Activated CD8-positive, alpha-beta T cell treated with anti-CD3 and anti-CD28 coated beads, Interleukin-2, amount 10 ng/mL, durations not matched to agents 7 days and 5 days (primary cell): ENCODE results near the gene MUS81. TPM values are rescaled to one million over a fixed set of nuclear protein-coding genes. Genes with fewer than 3 reads are reported as not detected.
A peak's percentile ranks its signal among the peaks of the same experiment; 100 is the strongest.

Experiments
- ATAC-seq: fragments of 150-1000 bp; cut with Tn5 transposase; one replicate; pipeline ENCODE4 v1.10.0; 2021; ENCODE audit warnings: moderate library complexity
- CTCF ChIA-PET: fragments of 350-600 bp; sonication (Branson Sonifier 250); formaldehyde crosslinking; loops from one replicate; lab custom pipeline; 2021; ENCODE audit warnings: antibody characterized with exemption; lab: Charles Lee
- POLR2A ChIA-PET: fragments of 350-600 bp; sonication (Branson Sonifier 250); formaldehyde crosslinking; loops from one replicate; lab custom pipeline; 2021; ENCODE audit warnings: antibody characterized with exemption; lab: Charles Lee
- DNase-seq: peaks from one replicate; pipeline ENCODE4 v3.0.0-alpha.2; 2020
- H3K27ac Mint-ChIP-seq: one replicate; pipeline ENCODE4 v1.8.0; 2021; ENCODE audit warnings: mild to moderate bottlenecking, mixed read lengths
- H3K27me3 Mint-ChIP-seq: one replicate; pipeline ENCODE4 v1.8.0; 2021; ENCODE audit warnings: low read depth, mixed read lengths
- H3K36me3 Mint-ChIP-seq: one replicate; pipeline ENCODE4 v1.8.0; 2021; ENCODE audit warnings: low read depth, mixed read lengths
- H3K4me1 Mint-ChIP-seq: one replicate; pipeline ENCODE4 v1.8.0; 2021; ENCODE audit warnings: low read depth, mixed read lengths
- H3K4me3 Mint-ChIP-seq: one replicate; pipeline ENCODE4 v1.8.0; 2021; ENCODE audit warnings: mild to moderate bottlenecking, mixed read lengths
- H3K9me3 Mint-ChIP-seq: one replicate; pipeline ENCODE4 v1.8.0; 2022; ENCODE audit warnings: mixed read lengths; ENCODE audit not compliant: insufficient read depth
- total RNA-seq, 2 experiments: library from RNA; stranded (reverse); gene quantifications; one replicate each; pipeline ENCODE4 v1.2.3, GENCODE V29; 2021

MUS81 gene
- total RNA-seq, 2 experiments from 2014 or later, result 106 to 111 TPM

DNA sequence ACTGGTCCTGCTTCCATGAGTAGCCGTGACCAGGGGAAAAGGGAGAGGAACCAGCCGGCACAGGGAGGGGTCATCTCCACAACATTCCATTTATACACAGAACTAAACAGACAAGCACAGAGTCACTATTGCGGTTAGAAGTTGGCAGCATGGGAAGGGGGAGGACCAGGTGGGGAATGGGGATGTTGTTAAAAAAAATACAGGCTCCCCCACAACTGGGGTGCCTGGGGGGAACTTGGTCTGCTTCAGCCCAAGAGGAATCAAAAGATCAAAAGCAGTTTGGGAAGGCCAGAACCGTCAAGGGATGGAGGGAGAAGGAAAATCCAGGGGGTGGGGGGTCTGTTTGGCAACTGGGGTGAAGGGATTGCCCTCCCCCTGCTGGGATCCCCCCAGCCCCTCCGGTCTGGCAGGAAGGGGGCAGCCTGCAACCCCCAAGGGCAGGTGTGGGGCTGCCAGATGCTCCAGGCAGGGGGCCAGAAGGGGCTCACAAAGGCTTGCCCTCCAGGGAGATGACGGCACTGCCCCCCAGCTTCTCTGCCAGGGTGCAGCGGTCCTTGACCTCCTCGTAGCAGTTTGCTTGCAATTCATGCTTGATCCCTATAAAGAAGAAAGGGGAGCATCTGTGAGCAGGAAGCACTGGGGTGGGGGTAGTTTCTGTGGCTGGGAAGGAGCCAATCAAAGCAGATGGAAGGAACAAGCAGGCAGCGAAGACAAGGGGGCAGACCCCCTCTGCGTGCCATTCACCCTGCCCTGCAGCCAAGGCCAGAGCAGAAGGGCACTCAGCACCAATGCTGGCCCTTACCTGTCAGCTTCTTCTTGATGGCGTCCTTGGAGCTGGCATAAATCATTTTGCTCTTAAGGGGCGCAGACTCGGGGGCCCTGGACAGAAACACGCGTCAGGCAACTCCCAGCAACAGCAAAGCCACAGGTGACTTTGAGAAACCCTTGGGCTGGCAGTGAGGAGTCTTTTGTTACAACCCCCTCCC lies 5.1 kb upstream of the MUS81 start:
- peaks cover 49% of the 10 kb centered on the region for H3K4me1 Mint-ChIP-seq
- H3K9me3 Mint-ChIP-seq, result no peaks in the 10 kb centered on the region
- peak overlapping the region; percentile 73 for H3K27ac Mint-ChIP-seq
- DNase-seq (no peak), ATAC-seq (no peak)
- ChIA-PET CTCF (no interaction called here), POLR2A (interaction anchor here (15.9 kb wide), 1 partner anchor 30 kb away, joined by 305 read pairs; the partner anchor contains the start of genes CCDC85B, CTSW and FIBP)
- peaks cover 71% of the 10 kb centered on the region for H3K36me3 Mint-ChIP-seq
- H3K4me3 Mint-ChIP-seq, result peak overlapping the region; percentile 95
- H3K27me3 Mint-ChIP-seq, result no peaks in the 10 kb centered on the region

DNA sequence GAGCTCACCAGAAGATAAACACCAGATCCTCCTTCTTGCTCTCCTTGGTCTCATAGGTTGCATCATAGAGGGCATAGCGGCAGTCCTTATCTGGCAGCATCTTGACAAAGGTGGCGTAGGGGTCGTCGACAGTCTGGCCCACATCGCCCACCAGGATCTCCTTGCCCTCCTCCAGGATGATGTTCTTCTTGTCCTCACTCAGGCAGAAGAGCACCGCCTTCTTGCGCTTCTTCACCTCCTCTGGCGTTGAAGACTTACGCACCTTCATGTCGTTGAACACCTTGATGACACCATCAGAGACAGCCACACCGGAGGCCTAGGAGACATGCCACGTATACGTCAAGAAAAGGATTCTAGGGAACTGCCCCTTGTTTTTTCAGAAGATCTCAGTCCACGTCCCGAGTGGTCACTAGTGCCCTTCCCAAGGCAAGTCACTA lies 4.3 kb upstream of the MUS81 start:
- no peak for DNase-seq
- ChIA-PET CTCF (no interaction called here), POLR2A (interaction anchor here (15.9 kb wide), 1 partner anchor 29 kb away, joined by 305 read pairs; the partner anchor contains the start of genes CCDC85B, CTSW and FIBP)
- Mint-ChIP-seq H3K27me3 (no peaks in the 10 kb centered on the region), H3K36me3 (peaks cover 69% of the 10 kb centered on the region), H3K9me3 (no peaks in the 10 kb centered on the region), H3K27ac (peak overlapping the region; percentile 87), H3K4me3 (peak overlapping the region; percentile 95), H3K4me1 (peaks cover 50% of the 10 kb centered on the region)
- no peak for ATAC-seq

DNA sequence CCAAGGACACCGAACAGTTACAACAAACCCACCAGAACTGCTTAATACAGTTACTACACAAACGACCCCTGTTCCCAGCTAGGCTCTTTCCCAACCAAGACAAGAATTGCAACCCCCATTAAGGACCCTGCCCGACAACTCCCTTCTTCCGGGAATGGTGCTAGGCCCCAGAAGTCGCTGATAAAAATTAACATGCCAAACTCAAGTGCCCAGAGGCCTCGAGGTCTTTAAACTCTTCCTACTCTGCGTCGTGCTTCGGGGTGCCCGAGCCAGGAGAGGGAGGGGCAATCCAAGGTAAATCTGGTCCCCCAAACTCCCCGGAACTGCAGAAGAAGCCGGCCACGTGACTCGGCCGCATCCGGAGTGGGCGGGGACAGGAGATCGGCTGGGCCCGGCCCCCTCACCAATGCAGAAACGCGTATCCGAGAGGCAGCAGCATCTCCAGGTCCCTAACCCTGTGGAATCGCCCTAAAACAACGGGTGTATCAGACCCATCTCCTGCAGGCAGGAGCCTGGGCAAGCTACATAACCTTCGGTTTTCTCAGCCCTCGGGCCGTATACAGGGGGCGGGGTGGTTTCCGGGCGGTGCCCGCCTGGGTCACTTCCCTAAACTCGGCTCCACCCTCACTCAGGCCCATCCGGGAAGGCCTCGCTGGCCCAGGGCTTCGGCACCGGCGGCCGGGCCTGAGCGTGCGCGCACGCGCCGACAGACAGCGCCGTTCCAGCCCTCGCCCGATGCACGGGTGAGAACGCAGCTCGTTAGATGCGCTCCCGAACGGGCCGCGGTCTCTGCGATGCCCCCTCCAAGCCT lies 3.3 kb upstream of the MUS81 start:
- ATAC-seq, result peak; percentile 4
- H3K4me3 Mint-ChIP-seq, result peak overlapping the region; percentile 95
- peak overlapping the region; percentile 87 for H3K27ac Mint-ChIP-seq
- no peaks in the 10 kb centered on the region for H3K27me3 Mint-ChIP-seq
- POLR2A ChIA-PET, result interaction anchor here (0.6 to 15.9 kb wide), 5 partner anchors 10 to 145 kb away, joined by 4 to 305 read pairs (median 7); partner anchors contain the start of genes AP5B1, CCDC85B, CTSW and EFEMP2
- CTCF ChIA-PET, result interaction anchor here (1.0 to 18.4 kb wide), 2 partner anchors 14 to 28 kb away, joined by 3 to 584 read pairs; partner anchors contain the start of genes CCDC85B, CTSW and FIBP
- H3K9me3 Mint-ChIP-seq, result no peaks in the 10 kb centered on the region
- peaks cover 59% of the 10 kb centered on the region for H3K4me1 Mint-ChIP-seq
- DNase-seq, result peak; percentile 91
- peaks cover 69% of the 10 kb centered on the region for H3K36me3 Mint-ChIP-seq

DNA sequence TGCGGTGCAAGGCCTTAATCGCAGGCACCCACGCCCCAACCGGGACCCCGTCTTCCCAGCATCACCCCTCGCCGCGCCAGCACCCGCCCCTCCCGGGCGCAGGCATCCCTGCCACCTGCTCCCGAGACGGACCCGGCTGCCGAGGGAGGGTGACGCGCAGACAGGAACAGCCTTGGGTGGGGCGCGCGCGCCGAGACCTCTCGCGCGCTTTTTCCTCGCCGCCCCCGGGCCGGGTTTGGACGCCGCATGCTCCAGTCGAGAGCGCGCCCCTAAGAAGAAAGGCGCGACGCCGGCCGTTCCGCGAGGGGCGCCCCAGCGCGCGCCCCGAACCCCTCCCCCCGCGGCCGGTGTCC lies 2.8 kb upstream of the MUS81 start:
- no peaks in the 10 kb centered on the region for H3K27me3 Mint-ChIP-seq
- H3K27ac Mint-ChIP-seq, result peak overlapping the region; percentile 87
- ChIA-PET CTCF (interaction anchor here (1.0 to 18.4 kb wide), 3 partner anchors 14 to 28 kb away, joined by 3 to 584 read pairs (median 3); partner anchors contain the start of genes CCDC85B, CTSW and FIBP), POLR2A (interaction anchor here (0.6 to 15.9 kb wide), 6 partner anchors 11 to 219 kb away, joined by 4 to 305 read pairs (median 6); partner anchors contain the start of genes AP5B1, CCDC85B, CTSW and EFEMP2)
- peak overlapping the region; percentile 95 for H3K4me3 Mint-ChIP-seq
- peak; percentile 72 for DNase-seq
- peaks cover 65% of the 10 kb centered on the region for H3K4me1 Mint-ChIP-seq
- peaks cover 69% of the 10 kb centered on the region for H3K36me3 Mint-ChIP-seq
- H3K9me3 Mint-ChIP-seq, result no peaks in the 10 kb centered on the region
- ATAC-seq, result peak; percentile 1

DNA sequence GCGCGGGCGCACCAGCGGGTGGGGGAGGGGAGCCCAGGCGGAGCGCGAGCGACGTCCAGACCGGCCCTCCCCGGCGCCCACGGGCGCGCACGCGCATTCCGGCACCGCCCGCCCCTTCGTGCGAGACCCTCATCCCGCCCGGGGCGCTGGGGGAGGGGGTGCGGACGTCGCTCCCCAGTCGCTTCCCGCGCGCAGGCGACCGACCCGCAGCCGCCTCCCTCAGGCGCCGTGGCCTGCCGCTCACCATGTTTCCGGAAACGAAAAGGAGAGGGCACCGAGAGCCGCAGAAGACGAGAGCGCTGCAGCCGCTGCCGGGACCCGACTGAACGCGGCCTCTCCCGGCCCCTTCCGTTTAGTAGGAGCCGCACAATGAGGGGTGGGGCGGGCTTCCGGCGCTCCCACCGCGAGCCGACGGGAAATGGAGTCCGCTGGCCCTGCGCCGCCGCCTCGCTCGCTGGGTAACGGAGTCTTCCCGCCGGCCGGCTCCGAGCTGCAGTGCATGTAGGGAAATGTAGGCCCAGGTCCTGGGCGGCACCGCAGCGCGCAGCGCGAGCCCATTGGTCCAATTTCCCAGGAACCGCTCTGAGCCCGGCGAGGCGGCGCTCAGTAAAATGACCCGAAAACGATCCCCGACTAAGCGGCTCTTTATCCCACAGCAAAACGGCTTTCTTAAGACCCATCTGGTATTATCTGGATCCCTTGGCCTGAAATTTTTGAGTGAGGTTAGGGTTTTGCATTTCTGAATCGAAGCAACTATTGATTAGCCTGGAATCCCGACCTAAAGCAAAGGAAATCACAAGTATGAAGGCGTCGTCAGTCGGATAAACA lies 2.2 kb upstream of the MUS81 start, which contains the start of gene CFL1:
Gene CFL1, minus strand, starts transcription at position 328 of the 828 bp plus-strand sequence. Its CDS starts 81 bp downstream, at position 247.
- Mint-ChIP-seq H3K27ac (peak within 1 kb of the TSS; percentile 97), H3K27me3 (no peaks in the 10 kb centered on the region), H3K36me3 (peaks cover 69% of the 10 kb centered on the region), H3K9me3 (no peaks in the 10 kb centered on the region), H3K4me3 (peak within 1 kb of the TSS; percentile 95), H3K4me1 (peaks cover 70% of the 10 kb centered on the region)
- ChIA-PET POLR2A (interaction anchor here (0.5 to 15.9 kb wide), 17 partner anchors 9 to 303 kb away, joined by 3 to 305 read pairs (median 5); partner anchors contain the start of genes AP5B1, BANF1, CCDC85B and CTSW), CTCF (interaction anchor here (1.0 to 18.4 kb wide), 7 partner anchors 9 to 131 kb away, joined by 3 to 584 read pairs (median 13); partner anchors contain the start of genes CCDC85B, CTSW and FIBP)
- DNase-seq (peak; percentile 99), ATAC-seq (peak; percentile 64)

DNA sequence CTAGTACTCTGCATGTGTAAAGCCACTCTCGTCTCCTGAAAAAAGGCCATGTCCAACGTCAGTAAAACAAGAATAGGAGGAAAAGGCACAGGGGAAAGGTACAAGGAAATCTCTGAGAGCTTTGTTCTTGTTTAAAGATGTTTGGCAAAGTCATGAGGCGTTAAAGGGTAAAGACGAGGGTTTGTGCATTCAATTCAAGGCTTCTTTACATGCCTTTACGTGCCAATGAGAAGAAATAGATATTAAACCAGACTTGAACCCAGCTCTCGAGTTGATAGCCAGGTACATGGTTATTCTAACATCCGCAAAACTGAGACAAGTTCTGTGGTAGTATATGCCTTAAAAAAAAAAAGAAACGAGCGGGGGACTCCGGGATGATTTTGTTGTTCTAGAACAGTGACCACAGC lies 1.5 kb upstream of the MUS81 start:
- Mint-ChIP-seq H3K36me3 (peaks cover 69% of the 10 kb centered on the region), H3K27me3 (no peaks in the 10 kb centered on the region), H3K9me3 (no peaks in the 10 kb centered on the region), H3K4me1 (peaks cover 64% of the 10 kb centered on the region), H3K4me3 (peak overlapping the region; percentile 89), H3K27ac (peak overlapping the region; percentile 97)
- CTCF ChIA-PET, result interaction anchor here (1.0 to 18.4 kb wide), 10 partner anchors 10 to 257 kb away, joined by 3 to 584 read pairs (median 12); partner anchors contain the start of genes CCDC85B, CTSW, FIBP and KAT5
- POLR2A ChIA-PET, result interaction anchor here (0.5 to 15.9 kb wide), 19 partner anchors 9 to 360 kb away, joined by 3 to 305 read pairs (median 3); partner anchors contain the start of genes AP5B1, BANF1, C11orf68 and CCDC85B
- ATAC-seq, result no peak
- no peak for DNase-seq

DNA sequence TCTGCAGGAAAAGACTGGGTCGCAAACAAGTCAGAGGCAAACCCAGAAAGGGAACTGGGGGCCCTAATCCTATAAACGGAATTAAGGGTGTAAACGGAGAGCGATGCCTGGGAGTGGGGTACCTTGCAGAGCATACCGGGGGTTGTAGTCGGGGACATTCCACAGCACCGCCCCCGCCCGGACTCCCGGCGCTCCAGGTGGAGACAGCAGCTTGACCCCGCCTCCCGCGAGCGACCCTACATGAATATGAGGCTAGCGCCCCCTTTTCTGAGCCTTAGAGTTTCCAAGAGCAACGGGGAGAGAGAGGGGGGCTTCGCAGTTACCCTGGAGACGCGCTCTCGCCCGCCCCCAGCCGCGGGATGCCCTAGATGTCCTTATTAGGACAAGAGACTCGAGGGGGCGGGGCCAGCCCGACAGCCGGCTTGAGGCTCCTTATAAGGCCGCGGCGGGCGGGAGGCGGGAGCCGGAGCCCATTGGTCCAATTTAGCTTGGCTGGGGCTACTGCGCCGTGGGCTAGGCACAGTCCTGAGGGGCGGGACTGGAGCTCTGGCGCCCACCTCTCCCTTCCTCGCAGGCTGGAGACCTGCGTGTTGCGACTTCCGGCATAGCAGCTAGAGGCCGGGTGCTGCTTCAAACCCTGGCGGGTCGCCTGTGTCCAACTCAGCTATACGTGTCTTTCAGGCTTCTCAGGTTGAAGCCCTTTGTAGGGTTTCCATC lies 980 bp upstream of the MUS81 start:
- DNase-seq (peak; percentile 100), ATAC-seq (peak; percentile 72)
- ChIA-PET CTCF (interaction anchor here (0.6 to 18.4 kb wide), 33 partner anchors 11 to 408 kb away, joined by 3 to 584 read pairs (median 5); partner anchors contain the start of genes BANF1, CCDC85B, CTSW and EIF1AD), POLR2A (interaction anchor here (0.6 to 15.9 kb wide), 23 partner anchors 10 to 362 kb away, joined by 3 to 305 read pairs (median 4); partner anchors contain the start of genes AP5B1, BANF1, C11orf68 and CCDC85B)
- Mint-ChIP-seq H3K27me3 (no peaks in the 10 kb centered on the region), H3K27ac (peak overlapping the region; percentile 97), H3K4me1 (peaks cover 59% of the 10 kb centered on the region), H3K9me3 (no peaks in the 10 kb centered on the region), H3K36me3 (peaks cover 68% of the 10 kb centered on the region), H3K4me3 (peak overlapping the region; percentile 89)

DNA sequence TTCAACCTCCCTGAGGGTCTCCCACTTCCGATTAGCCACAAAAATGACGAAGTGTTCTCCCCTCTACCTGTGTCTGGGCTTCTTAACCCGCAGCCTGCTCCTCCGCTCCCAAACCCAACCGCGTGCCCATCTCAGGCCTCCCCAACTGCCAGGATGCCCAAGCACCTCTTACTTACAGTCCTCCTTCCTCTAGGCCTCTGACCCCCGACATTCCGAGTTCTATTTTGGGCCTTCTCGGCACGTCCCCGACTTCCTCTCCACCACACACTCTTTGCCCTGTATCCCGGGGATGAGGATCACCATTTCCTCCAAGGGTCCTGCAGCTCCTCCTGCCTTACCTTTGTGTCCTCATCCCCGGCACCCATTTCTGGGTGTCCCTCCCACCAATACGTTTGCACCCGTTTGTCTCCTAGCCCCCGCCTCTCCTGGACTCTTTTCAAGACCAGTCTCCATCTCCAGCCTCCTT lies 388 bp upstream of the MUS81 start:
- ChIA-PET POLR2A (interaction anchor here (0.6 to 15.9 kb wide), 25 partner anchors 10 to 363 kb away, joined by 3 to 305 read pairs (median 3); partner anchors contain the start of genes AP5B1, BANF1, C11orf68 and CCDC85B), CTCF (interaction anchor here (0.7 to 18.4 kb wide), 37 partner anchors 10 to 408 kb away, joined by 3 to 584 read pairs (median 4); partner anchors contain the start of genes BANF1, CCDC85B, CTSW and EIF1AD)
- no peak for DNase-seq
- peak; percentile 1 for ATAC-seq
- peaks cover 54% of the 10 kb centered on the region for H3K4me1 Mint-ChIP-seq
- H3K27ac Mint-ChIP-seq, result peak overlapping the region; percentile 97
- H3K36me3 Mint-ChIP-seq, result peaks cover 62% of the 10 kb centered on the region
- H3K9me3 Mint-ChIP-seq, result no peaks in the 10 kb centered on the region
- peak overlapping the region; percentile 89 for H3K4me3 Mint-ChIP-seq
- no peaks in the 10 kb centered on the region for H3K27me3 Mint-ChIP-seq

DNA sequence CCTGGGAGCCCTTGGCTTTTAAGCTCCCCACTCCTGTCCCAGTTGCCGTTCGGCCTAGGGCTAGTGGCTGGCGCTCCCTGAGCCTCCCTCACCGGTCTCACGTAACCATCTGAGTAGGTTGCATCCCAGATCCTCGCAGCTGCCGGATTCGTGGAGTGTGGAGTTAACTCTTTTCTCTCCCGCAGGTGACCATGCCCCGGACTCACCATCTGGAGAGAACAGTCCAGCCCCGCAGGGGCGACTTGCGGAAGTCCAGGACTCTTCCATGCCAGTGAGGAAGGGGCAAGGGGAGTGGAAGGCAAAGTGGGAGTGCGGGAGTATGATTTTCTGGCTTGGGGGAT lies 902 bp downstream of the MUS81 start:
- ChIA-PET CTCF (interaction anchor here (1.2 to 18.4 kb wide), 9 partner anchors 9 to 149 kb away, joined by 3 to 584 read pairs (median 18); partner anchors contain the start of genes BANF1, CCDC85B, CTSW and EIF1AD), POLR2A (interaction anchor here (0.7 to 15.9 kb wide), 6 partner anchors 10 to 208 kb away, joined by 3 to 305 read pairs (median 4); partner anchors contain the start of genes CCDC85B, CTSW, EFEMP2 and FIBP)
- Mint-ChIP-seq H3K4me1 (peaks cover 47% of the 10 kb centered on the region), H3K9me3 (no peaks in the 10 kb centered on the region), H3K4me3 (peak overlapping the region; percentile 89), H3K36me3 (peaks cover 61% of the 10 kb centered on the region), H3K27ac (peak overlapping the region; percentile 97), H3K27me3 (no peaks in the 10 kb centered on the region)
- ATAC-seq, result no peak
- no peak for DNase-seq
